Dermis blood vessel endothelial cell (primary cell): ENCODE data around the gene ZXDC. TPM values are rescaled to one million over a fixed set of nuclear protein-coding genes. Genes with fewer than 3 reads are reported as not detected.

Experiments used
- DNase-seq: peaks from one replicate; pipeline ENCODE4 v3.0.0; 2010
- total RNA-seq: library from RNA; depleted of rRNA; stranded (reverse); fragments of >200 nt; gene quantifications from 2 replicates; pipeline ENCODE4 v1.2.3, GENCODE V29; 2014

The ZXDC gene, protein sequence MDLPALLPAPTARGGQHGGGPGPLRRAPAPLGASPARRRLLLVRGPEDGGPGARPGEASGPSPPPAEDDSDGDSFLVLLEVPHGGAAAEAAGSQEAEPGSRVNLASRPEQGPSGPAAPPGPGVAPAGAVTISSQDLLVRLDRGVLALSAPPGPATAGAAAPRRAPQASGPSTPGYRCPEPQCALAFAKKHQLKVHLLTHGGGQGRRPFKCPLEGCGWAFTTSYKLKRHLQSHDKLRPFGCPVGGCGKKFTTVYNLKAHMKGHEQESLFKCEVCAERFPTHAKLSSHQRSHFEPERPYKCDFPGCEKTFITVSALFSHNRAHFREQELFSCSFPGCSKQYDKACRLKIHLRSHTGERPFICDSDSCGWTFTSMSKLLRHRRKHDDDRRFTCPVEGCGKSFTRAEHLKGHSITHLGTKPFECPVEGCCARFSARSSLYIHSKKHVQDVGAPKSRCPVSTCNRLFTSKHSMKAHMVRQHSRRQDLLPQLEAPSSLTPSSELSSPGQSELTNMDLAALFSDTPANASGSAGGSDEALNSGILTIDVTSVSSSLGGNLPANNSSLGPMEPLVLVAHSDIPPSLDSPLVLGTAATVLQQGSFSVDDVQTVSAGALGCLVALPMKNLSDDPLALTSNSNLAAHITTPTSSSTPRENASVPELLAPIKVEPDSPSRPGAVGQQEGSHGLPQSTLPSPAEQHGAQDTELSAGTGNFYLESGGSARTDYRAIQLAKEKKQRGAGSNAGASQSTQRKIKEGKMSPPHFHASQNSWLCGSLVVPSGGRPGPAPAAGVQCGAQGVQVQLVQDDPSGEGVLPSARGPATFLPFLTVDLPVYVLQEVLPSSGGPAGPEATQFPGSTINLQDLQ
- 22.2 and 22.8 TPM in 2 replicates for total RNA-seq

DNA sequence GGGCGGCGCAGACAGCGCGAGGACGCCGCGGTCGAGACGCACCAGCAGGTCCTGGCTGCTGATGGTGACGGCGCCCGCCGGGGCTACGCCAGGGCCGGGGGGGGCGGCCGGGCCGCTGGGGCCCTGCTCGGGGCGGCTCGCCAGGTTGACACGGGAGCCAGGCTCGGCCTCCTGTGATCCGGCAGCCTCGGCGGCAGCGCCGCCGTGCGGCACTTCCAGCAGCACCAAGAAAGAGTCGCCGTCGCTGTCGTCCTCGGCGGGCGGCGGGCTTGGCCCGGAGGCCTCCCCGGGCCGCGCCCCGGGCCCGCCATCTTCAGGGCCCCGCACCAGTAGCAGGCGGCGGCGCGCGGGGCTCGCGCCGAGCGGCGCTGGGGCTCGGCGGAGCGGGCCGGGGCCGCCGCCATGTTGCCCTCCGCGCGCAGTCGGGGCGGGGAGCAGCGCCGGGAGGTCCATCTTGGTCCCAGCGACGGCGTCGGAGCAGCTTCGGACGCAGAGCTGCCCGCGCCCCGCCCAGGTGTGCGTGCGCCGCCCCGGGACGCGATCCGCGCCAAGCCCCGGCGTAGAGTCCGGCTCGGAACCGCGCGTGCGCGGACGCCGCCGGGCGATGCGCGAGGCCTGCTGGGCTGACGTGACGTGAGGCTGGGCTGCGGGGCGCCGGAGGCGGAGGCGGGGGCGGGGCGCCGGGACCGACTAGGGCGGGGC lies at the start of gene ZXDC:
Gene ZXDC, minus strand, starts transcription at position 479 of the 702 bp plus-strand sequence. Its CDS starts 26 bp downstream, at position 453.
- peak; percentile 97 for DNase-seq

DNA sequence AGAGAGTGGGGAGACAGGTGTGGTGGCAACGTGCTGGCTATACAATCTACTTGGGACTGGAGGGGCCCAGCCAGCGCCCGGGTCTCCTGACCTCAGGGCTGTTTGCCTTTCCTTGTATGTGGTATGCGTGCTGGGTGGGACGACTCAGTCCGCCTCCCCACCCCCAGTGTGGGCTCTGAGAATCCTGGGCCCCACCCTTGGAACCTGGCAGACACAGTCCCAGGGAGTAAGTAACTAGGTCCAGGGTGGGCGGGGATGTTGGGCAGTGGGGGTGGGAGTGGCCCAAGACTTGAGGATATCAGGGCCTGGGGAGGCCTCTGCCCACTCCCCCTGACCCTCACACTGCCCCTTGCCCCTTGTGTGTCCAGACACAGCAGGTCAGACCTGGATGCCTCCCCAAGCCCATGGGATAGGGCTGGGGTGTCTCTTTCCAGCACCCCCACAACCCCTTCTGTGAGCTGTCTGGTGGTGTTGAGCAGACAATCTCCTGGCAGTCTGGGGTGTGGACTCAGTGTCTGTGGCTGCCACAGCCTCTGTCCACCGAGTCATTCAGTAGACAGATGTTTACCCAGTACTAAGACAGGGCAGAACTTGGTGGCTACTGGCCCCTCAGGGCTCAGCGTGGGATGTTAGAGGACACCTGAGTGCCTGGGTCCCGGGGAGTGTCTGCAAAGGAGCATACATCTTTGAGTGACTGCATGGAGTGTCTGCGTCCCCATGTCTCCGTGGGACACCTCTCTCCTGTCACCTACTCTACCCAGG lies 49.6 kb upstream of the ZXDC start:
- DNase-seq = no peak

DNA sequence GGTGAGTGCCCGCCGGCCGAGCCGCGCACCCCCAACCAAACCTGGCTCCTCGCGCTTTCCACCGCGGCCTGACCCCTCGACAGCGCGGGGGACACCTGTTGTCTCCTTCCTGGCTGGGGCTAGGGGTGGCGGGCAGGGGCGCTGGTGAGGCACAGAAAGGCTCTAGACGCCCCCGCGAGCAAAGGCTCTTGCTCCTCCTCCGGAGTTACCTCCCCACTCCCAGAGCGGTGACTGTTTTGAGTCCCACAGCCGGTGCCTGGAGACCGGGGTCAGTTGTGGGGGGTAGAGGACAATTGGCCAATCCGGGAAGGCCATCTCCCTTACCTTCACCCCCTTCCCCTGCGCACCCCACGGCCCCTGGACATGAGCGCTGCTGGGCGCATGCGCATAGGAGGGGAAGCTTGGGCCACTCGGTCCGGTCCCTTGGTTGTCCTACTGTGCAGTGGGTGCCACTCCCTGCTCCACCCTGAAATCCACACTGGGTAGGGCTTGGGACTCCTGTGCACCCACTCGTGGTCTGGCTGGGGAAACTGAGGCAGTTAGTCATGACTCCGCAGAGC lies 48.8 kb upstream of the ZXDC start:
- DNase-seq = no peak

DNA sequence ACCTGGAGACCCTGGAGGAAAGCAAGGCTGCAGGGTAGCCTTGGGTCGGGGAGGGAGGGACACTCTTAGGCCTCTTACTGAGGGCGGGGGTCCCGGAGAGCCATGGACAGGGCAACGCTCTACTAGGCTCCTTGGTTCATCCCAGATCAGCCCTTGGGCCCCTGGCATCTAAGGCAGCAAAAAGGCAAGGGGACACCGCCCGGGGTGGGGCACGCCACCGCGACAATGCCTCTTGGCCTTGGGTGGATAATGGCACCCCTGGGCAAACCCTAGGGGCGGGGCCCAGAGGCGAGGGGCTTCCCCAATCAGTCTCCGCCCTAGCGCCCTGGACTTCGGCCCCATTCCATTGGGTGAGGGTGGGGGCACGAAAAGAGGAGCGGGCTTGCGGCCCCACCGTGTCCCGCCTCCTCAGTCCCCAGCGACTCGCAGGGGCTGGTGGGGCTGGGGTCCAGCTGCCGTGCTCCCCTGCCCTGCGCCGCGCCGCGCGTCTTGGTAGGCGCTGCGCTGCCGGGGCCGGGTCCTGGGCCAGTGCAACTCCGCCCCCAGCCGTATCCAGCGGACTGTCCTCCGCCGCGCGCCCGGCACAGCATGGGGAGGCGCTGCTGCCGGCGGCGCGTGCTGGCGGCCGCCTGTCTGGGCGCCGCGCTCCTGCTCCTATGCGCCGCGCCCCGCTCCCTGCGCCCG lies 48.2 kb upstream of the ZXDC start, which contains the start of gene CHST13:
Gene CHST13, plus strand, starts transcription at position 411 of the 684 bp plus-strand sequence. Its CDS starts 178 bp downstream, at position 589.
- DNase-seq = peak; percentile 56

DNA sequence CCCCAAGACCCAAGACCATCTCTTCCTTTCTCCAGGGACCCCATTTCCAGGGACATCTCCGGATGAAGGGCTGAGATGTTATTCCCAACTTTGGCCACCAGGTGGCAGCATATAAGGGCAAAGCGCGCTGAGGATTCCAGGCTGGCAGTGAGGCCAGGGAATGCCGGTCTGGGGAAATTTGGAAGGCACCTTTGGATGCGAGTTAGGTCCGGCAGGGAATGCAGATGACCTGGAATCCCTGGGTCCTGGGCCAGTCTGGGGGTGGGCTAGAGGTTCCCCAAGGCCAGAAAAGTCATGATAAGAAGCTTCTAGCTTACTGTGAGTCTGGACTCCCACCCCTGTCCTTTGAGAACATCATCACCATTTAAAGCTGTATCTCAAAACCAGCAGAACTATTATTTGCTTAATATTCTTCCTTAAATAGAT lies 46.7 kb upstream of the ZXDC start:
- peak; percentile 68 for DNase-seq

DNA sequence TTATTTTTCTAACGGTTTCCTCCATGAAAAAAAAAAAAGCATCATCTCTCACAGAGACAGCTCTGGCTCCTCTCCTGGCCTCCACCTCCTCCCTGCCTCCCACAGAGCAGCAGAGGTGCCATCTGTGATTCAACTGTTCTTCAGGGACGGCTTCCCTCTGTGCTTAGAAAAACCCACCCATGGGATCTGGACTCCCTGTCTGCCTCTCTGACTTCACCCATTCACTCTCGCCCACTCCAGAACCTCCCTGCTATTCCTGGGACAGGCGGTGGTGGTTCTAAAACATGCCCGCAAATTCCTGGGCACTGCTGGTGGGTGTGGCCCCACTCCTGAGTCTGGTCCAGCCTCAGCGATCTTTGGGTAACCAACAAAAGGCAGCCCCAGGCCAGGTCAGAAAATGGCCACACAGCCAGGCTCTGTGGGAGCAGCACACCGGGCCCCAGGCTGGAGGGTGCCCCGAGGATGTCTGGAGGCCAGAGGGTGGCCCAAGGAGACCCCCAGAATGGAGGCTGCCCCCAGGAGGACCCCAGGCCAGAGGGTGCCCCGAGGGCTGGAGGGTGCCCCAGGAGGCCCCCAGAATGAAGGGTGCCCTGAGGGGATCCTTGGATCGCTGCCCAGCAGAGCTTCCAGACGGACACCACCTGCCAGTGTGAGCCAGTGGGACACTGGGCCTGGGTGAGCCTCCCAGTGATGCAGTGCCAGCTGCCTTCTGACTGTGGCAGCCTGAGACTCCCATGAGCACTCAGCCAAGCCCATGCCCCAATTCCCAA lies 45.6 kb upstream of the ZXDC start:
- DNase-seq = no peak

DNA sequence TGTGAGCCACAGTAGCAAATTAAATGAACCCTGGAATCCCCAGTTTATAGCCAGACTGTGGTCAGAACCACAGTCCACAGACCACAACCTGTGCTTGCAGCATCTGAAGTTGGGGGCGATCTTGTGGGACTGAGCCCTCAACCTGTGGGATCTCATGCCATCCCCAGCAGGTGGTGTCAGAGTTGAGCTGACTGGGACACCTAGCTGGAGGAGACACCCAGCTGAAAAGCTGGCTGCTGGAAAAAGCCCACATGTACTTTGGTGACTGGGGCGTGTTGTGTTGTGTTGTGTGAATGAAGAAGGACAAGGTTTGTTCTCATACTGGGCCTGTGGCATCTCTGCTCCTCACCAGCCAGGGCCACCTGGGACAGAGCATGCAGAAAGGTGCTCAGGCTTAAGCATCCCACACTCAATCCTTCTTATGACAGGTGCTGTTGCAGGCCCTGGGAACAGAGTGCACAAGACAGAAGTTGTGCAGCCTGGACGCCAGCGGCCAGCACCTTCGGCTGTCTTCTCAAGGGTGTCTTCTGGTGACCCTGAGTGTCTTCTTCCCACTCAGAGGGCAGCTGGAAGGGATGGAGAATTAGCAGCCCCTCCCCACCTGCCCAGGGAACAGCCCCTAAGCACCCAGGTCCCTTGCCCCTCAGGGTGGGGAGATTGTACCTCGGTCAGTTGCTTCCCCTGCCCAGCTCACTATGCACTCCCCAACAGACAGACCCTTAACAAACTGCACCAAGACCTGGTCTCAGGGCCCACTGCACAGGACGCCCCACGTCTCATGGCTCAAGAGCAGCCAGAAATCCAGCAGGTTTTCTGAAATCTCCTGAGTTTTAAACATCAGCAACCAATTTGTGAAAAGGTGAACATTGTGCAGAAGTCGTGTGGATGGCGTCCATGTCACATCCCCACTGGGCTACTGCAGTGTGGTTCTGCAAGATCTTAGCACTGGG lies 44.1 kb upstream of the ZXDC start:
- DNase-seq = no peak

DNA sequence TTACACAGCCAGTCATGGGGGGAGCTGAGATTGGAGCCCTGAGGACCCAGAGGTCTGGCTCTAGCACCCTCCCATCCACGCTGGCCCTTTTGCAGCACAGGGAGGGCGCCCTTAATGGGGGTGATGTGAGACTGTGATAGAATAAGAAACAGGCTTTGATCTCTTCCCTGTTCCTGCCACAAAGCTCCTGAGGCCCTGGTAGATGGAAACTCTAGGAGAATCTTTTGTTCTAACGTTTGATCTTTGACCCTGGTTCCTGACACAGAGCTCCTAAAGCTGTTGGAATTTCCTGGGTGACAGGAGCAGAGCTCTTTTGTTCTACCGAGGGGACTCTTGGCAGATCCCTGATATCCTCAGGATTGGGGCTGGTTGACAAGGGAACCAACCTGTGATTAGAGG lies 43.1 kb upstream of the ZXDC start:
- DNase-seq = no peak

DNA sequence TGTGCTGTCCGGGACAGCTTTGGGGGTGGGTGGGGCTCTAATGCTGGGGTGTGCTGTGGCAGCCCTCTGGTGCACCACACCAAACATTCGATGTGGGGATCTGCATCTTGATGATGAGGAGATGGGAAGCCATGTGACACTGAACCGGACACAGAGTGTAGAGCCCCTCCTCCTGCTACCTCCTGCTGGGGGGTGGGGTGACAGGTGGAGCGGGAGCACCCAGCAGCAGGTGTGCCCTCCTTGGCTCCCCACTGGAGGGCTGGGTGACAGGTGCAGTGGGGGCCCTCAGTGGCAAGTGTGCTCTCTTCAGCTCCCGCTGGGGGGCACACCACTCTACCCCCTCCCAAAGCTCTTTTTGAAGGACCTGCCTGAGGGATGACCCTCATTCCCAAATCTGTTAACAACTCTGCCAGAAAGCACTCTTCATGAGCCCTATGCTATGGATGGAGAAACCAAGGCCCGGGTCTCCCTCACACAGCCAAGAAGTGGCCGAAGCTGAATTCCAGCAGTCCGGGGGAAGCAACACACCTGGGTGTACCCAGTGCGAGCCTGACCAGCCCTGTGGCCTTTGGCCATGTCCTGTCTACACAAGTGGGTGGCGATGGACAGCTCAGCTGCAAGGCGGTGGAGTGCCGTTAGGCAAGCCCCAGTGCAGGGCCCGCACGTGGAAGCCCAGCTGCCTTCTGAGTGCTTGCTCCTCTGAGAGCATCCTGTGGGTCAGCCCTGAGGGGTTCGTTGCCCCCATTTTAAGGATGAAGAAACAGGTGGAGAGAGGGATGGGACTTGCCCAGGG lies 42.5 kb upstream of the ZXDC start:
- no peak for DNase-seq

DNA sequence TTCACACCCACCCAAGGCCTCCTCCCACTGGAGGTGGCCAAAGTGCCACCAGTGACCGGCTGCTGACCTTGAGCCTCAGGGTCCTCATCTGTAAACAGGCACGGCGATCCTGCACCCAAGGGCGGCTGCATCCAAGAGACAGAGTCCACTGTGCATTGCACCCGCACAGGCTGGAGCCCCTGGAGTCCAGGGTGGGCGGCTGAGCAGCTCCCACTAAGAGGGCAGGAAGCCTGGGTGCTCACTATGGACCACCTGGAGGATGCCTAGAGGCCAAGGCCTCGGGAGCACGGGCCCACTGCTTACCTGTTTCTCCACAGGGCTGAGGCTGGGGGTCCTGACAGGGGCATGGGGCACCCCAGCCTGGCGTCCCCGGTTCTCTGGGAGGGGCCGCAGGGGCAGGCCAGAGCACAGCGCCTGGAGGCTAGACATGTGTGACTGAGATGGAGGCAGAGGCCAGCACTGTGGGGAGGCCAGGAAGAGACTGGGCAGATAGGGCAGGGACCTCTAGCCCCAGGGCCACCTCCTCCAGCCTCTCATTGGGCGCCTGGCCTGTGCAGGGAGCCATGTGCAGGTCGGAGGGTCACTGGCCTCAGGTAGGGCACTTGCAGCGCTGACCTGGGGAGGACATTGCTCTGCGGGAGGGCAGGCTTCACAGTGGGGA lies 41.7 kb upstream of the ZXDC start, which contains the start of gene UROC1:
Gene UROC1, minus strand, starts transcription at position 483 of the 661 bp plus-strand sequence. Its CDS starts 54 bp downstream, at position 429.
- DNase-seq = no peak

DNA sequence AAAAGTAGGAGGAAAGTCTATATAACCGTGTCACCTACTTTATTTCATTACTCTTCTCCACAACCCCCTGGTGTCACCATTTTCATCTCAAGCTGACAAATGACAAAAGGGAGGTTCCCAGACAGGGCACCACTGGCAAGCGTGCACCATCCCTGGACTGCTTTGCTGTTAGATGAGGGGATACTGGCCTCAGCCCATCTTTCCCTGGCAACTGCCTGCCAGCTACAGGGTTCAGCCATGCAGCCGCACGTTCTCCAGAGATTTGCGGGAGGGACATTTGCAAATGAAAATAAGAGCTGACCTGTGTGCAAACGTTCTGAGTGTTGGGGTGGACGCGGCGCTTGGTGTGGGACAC lies 41.2 kb upstream of the ZXDC start:
- DNase-seq = no peak

DNA sequence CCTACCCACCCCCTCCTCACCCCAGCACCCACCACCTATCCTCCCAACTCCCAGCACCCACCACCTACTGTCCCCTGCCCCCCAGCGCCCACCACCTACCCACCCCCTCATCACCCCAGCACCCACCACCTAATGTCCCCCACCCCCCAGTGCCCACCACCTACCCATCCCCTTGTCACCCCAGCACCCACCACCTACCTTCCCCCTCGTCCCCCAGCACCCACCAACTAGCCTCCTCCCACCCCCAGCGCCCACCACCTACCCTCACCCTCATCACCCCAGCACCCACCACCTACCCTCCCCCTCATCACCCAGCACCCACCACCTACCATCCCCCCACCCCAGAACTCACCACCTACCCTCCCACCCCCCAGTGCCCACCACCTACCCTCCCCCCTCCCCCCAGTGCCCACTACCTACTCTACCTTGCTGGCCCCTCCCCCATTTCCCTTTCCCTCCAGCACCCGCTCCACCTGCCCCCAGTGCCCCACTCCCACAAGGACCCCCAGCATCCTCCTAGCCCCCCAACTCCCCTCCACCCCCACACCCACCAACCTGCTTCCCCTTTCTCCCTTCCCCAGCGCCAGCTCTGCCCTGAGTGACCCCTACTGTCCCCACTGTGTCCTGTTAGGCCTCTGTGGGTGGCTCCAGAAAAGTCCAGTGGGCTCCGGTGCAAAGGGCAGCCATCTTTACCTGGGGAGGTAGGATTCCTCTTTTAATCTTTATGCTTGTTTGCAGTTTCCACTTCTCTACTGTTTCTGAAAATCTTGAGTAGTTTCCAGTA lies 40.7 kb upstream of the ZXDC start:
- no peak for DNase-seq

DNA sequence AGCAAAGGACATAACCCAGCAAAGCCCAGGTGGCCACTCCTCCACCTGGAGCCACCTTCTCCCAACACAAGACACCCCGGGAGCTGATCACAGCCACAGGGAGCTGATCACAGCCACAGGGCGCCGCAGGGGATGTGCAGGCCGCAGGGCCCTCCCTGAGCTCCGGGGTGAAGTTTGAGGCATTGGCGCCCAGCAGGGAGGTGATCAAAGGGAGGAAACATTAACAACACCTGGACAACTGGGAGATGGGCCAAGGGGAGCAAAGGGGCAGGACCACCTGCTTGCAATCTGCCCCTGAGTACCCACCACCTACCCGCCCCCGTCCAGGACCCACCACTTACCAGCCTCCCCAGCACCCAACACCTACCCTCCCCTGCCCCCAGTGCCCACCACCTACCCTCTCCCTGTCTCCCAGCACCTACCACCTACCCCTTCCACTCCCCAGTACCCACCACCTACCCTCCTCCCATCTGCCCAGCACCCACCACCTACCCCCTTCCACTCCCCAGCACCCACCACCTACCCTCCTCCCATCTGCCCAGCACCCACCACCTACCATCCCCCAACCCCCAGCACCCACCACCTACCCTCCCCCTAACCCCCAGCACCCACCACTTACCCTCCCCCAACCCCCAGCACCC lies 39.5 kb upstream of the ZXDC start:
- DNase-seq = no peak

DNA sequence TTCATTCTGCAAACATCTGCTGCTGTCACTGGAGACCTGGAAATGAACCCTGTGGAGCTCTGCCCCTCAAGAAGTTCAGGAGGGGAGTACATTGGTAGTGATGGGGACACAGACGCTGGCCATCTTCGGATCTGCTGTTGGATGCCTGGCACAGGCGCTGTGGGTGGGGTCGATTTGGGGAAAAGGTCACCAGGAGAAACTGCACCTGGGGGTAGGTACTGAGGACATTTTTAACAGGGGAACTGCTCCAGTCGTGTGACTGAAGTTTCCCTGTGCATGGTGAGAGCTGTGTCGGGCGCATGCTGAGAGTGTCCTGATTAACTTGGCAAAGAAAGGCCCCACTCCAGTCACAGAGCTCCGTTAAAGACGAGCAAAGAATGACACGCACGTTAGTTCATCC lies 38.5 kb upstream of the ZXDC start:
- no peak for DNase-seq

DNA sequence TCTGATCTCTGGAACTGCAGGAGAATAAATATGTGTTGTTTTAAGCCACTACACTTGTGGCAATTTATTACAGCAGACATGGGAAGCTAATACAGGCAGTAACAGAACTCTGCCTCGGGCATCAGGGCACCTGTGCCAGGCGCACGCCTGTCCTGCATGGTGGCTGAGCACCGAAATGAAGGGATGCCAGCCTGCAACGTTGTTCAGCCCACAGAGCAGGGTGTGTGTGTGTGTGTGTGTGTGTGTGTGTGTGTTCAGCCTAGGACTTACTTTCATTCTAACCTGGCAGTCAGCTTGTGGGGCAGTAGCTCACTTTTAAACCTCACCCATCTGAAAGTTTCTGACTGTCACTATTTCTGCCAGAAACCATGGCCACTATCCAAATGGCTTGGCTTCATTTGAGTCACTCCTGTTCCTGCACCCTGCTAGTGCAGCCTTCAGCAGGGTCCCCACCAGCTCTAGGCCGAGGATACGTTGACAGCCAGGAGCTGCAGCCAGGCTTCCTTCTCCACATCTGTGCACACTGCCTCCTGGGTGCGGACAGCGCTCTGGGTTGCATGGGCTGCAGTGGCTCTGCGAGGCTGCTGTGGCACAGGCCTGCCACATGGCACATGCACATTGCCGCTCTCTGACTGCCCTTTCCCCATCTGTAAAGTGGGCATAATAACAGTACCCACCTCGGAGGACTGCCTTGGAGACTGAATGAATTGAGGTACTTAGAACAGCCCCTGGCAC lies 37.4 kb upstream of the ZXDC start:
- DNase-seq = no peak

DNA sequence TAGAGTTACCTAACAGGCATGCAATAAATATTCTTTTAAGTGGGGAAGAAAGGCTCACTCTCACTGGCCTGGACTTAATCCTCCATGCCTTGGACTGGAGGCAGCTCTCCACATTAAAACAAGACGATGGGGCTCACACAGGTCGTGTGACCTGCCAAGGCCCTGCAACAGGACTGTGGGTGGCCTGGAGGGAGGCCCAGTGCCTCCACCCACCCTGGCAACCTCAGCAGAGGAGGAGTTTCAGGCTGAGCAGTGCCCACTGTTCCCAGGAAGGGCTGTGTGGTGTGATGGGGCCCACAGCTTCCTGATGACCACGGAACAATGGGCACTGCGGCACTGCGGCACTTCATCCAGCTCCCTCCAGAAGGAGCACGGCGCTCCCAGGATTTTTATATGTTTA lies 36.3 kb upstream of the ZXDC start:
- DNase-seq = no peak
